H7 (cell line): ENCODE data around the gene NTN3. TPM values are rescaled to one million over a fixed set of nuclear protein-coding genes. Genes with fewer than 3 reads are reported as not detected.

Source experiments
- total RNA-seq: library from RNA; depleted of rRNA; stranded (reverse); fragments of >200 nt; shearing (Covaris generic); gene quantifications from 2 replicates; pipeline ENCODE4 v1.2.3, GENCODE V29; 2014; rRNA removed

NTN3 gene
- total RNA-seq, 1 experiment from 2014 or later = 0.73 TPM

Other genes with a start within 250 kb of the NTN3 start
- 33.4 and 36.8 TPM in 2 replicates for gene E4F1, start 247.7 kb upstream of the NTN3 start, total RNA-seq
- 0.48 and 0.69 TPM in 2 replicates for gene DNASE1L2, start 234.9 kb upstream of the NTN3 start, total RNA-seq
- 115 and 122 TPM in 2 replicates for gene ECI1, start 219.7 kb upstream of the NTN3 start, total RNA-seq
- 282 and 306 TPM in 2 replicates for gene RNPS1, start 203.2 kb upstream of the NTN3 start, total RNA-seq
- 6.2 and 6.6 TPM in 2 replicates for gene ABCA3, start 130.6 kb upstream of the NTN3 start, total RNA-seq
- 81.5 and 82.6 TPM in 2 replicates for gene CCNF, start 41.9 kb upstream of the NTN3 start, total RNA-seq
- 87.2 and 90.7 TPM in 2 replicates for gene TEDC2, start 11.2 kb upstream of the NTN3 start, total RNA-seq
- gene TBC1D24, start 3.8 kb downstream of the NTN3 start, total RNA-seq = 12.3 and 13.5 TPM in 2 replicates
- gene ATP6V0C, start 42.7 kb downstream of the NTN3 start, total RNA-seq = 40.5 and 56.4 TPM in 2 replicates
- 50.5 and 62.3 TPM in 2 replicates for gene AMDHD2, start 49.1 kb downstream of the NTN3 start, total RNA-seq
- not detected in 2 replicates for gene CEMP1, start 60.1 kb downstream of the NTN3 start, total RNA-seq
- gene PDPK1, start 66.7 kb downstream of the NTN3 start, total RNA-seq = 11.4 and 21.7 TPM in 2 replicates
- 35.2 and 36.7 TPM in 2 replicates for gene KCTD5, start 211.2 kb downstream of the NTN3 start, total RNA-seq
- 2.0 and 3.1 TPM in 2 replicates for gene PRSS27, start 248.9 kb downstream of the NTN3 start, total RNA-seq